Central memory CD8-positive, alpha-beta T cell (primary cell): Measurements from ENCODE around the gene NFAT5.

Source experiments
- ATAC-seq: fragments of 150-1000 bp; cut with Tn5 transposase; replicated peaks from 2 replicates; pipeline ENCODE4 v1.10.0; 2022; ENCODE audit warnings: mild to moderate bottlenecking, moderate FRiP score, moderate number of reproducible peaks; ENCODE audit not compliant: poor library complexity, severe bottlenecking; ENCODE audit errors: extremely low read depth
- DNase-seq, 2 donors: peaks; one replicate each; pipeline ENCODE4 v3.0.0; 2021; ENCODE audit warnings: low spot score in 2 of 2
- H3K27ac Mint-ChIP-seq: one replicate; pipeline ENCODE4 v1.8.0; 2022; ENCODE audit warnings: low read depth, mild to moderate bottlenecking, moderate library complexity, mixed read lengths
- H3K27me3 Mint-ChIP-seq: one replicate; pipeline ENCODE4 v1.8.0; 2022; ENCODE audit warnings: mixed read lengths
- H3K36me3 Mint-ChIP-seq: one replicate; pipeline ENCODE4 v1.8.0; 2022; ENCODE audit warnings: mild to moderate bottlenecking, moderate library complexity, mixed read lengths; ENCODE audit not compliant: insufficient read depth
- H3K4me1 Mint-ChIP-seq: one replicate; pipeline ENCODE4 v1.8.0; 2022; ENCODE audit warnings: mixed read lengths
- H3K4me3 Mint-ChIP-seq: one replicate; pipeline ENCODE4 v1.8.0; 2022; ENCODE audit warnings: mild to moderate bottlenecking, moderate library complexity, mixed read lengths
- H3K9me3 Mint-ChIP-seq: one replicate; pipeline ENCODE4 v1.8.0; 2022; ENCODE audit warnings: mixed read lengths

NFAT5 gene

GRCh38 chr16:69610356-69610755, 44.6 kb downstream of the NFAT5 start:
- ATAC-seq (no peak), DNase-seq (no peak)
- H3K4me1 Mint-ChIP-seq: peaks cover 38% of the 10 kb centered on the region
- peak overlapping the region; percentile 10 for H3K27ac Mint-ChIP-seq
- H3K9me3 Mint-ChIP-seq: no peaks in the 10 kb centered on the region
- H3K36me3 Mint-ChIP-seq: peaks cover 12% of the 10 kb centered on the region
- no peaks in the 10 kb centered on the region for H3K27me3 Mint-ChIP-seq
- H3K4me3 Mint-ChIP-seq: no peak overlapping the region

GRCh38 chr16:69611103-69611640, 45.4 kb downstream of the NFAT5 start:
- Mint-ChIP-seq H3K27me3 (no peaks in the 10 kb centered on the region), H3K36me3 (peaks cover 12% of the 10 kb centered on the region), H3K27ac (no peak overlapping the region), H3K4me1 (peaks cover 43% of the 10 kb centered on the region), H3K9me3 (no peaks in the 10 kb centered on the region), H3K4me3 (no peak overlapping the region)
- DNase-seq: no peak
- no peak for ATAC-seq

DNA sequence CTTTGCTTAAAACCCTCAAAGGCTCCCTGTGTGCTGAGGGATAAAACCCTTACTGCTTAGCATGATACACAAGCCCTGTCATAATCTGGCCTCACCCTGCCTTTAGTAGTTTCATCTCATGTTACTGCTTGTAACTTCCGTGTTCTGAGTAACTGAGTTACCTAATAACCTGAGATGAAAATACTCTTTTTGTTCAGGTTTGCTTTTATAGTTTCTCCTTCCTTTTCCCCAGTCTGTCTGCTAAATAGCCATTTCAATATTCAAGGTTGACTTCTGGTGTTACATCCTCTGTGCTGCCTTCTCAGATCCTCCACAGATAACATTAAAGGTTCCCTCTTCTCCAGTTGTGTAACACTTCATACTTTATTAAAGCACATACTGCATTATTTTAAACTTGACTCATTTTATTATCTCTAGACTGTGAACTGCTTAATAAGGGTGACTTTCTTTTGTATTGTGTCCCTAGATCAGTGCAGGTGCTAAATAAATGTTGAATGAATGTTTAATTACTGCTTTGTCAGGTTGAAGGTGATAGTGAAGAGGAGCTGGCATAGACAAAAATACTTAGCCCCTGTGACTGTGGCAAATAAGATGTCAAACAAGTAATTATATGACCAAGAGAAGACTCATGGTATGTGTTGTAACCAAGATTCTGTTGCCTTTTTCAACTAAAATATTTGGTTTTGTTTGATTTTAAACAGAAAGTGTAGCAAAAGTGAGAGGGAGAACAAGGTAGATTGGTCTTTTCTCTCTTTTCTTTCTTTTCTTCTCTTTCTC, 47.8 kb downstream of the NFAT5 start:
- Mint-ChIP-seq H3K27ac (peak overlapping the region; percentile 5), H3K27me3 (no peaks in the 10 kb centered on the region), H3K9me3 (no peaks in the 10 kb centered on the region), H3K4me3 (no peak overlapping the region), H3K4me1 (peaks cover 35% of the 10 kb centered on the region), H3K36me3 (peaks cover 5% of the 10 kb centered on the region)
- no peak for DNase-seq
- ATAC-seq: no peak

GRCh38 chr16:69615528-69615927, 49.8 kb downstream of the NFAT5 start:
- DNase-seq: no peak
- Mint-ChIP-seq H3K27ac (peak overlapping the region; percentile 7), H3K27me3 (no peaks in the 10 kb centered on the region), H3K4me3 (no peak overlapping the region), H3K9me3 (no peaks in the 10 kb centered on the region), H3K4me1 (peaks cover 37% of the 10 kb centered on the region), H3K36me3 (peaks cover 3% of the 10 kb centered on the region)
- no peak for ATAC-seq

DNA sequence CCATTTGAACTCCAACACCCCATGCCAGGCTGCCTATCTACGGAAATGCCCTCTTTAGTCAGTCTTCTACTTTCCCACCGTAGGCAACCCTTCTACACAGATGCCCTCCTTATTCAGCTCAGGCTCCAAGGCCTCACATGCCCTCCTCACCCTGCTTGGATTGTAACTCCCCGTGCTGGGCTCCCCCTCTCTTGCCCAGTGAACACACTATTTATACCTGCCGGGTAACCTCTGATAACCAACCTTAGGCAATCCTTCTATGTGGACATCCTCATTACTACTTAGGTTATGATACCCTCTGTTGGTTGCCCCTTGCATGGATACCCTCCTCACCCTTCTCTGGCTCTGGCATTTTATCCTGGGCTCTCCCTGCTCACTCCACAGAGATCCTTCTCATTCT, 50.3 kb downstream of the NFAT5 start:
- Mint-ChIP-seq H3K36me3 (peaks cover 2% of the 10 kb centered on the region), H3K9me3 (no peaks in the 10 kb centered on the region), H3K4me1 (peaks cover 35% of the 10 kb centered on the region), H3K27me3 (no peaks in the 10 kb centered on the region), H3K27ac (peak overlapping the region; percentile 7), H3K4me3 (no peak overlapping the region)
- ATAC-seq (no peak), DNase-seq (no peak)

GRCh38 chr16:69618307-69618706, 52.5 kb downstream of the NFAT5 start:
- H3K36me3 Mint-ChIP-seq: peaks cover 2% of the 10 kb centered on the region
- no peak overlapping the region for H3K4me3 Mint-ChIP-seq
- H3K4me1 Mint-ChIP-seq: peaks cover 39% of the 10 kb centered on the region
- DNase-seq: no peak
- no peaks in the 10 kb centered on the region for H3K9me3 Mint-ChIP-seq
- no peaks in the 10 kb centered on the region for H3K27me3 Mint-ChIP-seq
- no peak overlapping the region for H3K27ac Mint-ChIP-seq
- no peak for ATAC-seq

DNA sequence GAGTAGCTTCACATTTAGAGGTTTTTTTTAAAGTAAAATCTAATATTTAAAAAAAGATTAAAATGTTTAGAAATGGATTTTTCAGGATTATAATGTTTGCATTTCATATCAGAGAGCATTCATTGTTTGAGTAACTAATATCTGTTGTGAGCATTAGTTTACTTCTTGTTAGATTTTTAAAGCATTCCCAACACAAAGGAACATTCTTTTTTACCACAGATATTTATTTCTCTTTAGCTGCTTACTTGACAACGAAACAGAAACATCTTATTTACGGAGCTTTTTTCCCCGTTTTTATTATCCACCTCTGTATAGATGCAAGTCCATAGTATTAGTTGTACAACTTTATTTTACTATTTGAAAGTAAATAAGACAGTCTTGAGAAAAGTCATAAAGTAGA, 53.0 kb downstream of the NFAT5 start:
- no peak for ATAC-seq
- no peak for DNase-seq
- Mint-ChIP-seq H3K27me3 (no peaks in the 10 kb centered on the region), H3K36me3 (peaks cover 2% of the 10 kb centered on the region), H3K4me3 (no peak overlapping the region), H3K9me3 (no peaks in the 10 kb centered on the region), H3K27ac (no peak overlapping the region), H3K4me1 (peaks cover 35% of the 10 kb centered on the region)

DNA sequence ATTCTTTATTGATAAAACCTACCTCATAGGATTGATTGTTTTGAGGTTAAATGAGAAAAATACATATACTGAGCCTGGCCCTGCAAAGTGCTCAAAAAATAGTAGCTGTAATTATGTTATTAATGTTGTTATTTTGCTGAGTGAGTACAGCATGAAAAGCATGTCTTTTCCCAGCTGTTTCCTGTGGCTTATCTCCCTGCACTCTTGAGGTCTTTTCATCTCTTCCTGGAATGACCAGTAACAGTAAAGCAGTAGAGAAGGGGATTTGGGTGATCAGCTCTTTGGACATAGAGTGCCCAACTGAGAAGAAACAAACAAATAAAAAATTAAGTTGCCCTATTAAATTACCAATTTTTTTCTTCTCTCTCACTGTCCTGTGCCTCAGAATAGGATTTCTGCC, 53.7 kb downstream of the NFAT5 start:
- no peak for DNase-seq
- no peak overlapping the region for H3K4me3 Mint-ChIP-seq
- H3K27ac Mint-ChIP-seq: no peak overlapping the region
- no peaks in the 10 kb centered on the region for H3K9me3 Mint-ChIP-seq
- ATAC-seq: no peak
- peaks cover 31% of the 10 kb centered on the region for H3K4me1 Mint-ChIP-seq
- peaks cover 9% of the 10 kb centered on the region for H3K36me3 Mint-ChIP-seq
- no peaks in the 10 kb centered on the region for H3K27me3 Mint-ChIP-seq

DNA sequence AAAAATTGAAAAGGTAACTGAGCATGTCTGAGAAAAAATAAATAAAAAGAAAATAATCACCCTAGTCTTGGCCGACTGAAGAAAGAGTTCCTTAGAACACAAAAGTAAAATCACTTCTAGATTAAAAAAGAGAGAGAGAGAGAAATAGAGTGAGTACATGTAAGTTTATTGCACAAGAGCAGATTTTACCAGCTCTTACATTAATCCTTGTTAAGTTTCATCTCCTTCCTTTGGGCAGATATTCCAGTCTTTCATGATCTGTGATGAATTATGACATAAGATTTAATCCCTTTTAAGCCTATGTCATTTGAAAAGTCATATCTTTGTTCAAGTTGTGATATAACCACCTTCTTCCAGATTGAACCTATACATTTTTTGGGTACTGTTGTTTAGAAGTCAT, 54.8 kb downstream of the NFAT5 start:
- H3K9me3 Mint-ChIP-seq: no peaks in the 10 kb centered on the region
- ATAC-seq (no peak), DNase-seq (no peak)
- H3K27ac Mint-ChIP-seq: peak overlapping the region; percentile 16
- peaks cover 8% of the 10 kb centered on the region for H3K36me3 Mint-ChIP-seq
- H3K27me3 Mint-ChIP-seq: no peaks in the 10 kb centered on the region
- H3K4me1 Mint-ChIP-seq: peaks cover 28% of the 10 kb centered on the region
- no peak overlapping the region for H3K4me3 Mint-ChIP-seq

DNA sequence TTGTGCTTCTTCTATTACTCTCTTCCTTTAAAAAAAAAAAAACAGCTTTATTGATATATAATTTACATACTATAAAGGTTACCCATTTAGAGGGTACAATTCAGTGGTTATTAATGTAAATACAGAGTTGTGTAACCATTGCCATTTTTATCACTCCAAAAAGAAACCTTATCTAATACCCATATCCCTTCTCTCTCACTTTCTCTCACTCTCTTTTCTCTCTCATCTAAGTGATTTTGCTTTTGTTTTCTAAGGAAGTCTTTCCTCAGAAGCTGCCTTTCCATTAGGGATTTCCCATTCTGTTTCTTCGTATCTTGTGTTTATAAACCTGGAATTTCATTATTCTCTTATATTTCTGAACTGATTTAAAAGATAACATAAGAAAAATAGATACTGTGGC, 55.5 kb downstream of the NFAT5 start:
- no peaks in the 10 kb centered on the region for H3K9me3 Mint-ChIP-seq
- no peak for ATAC-seq
- DNase-seq: no peak
- peaks cover 22% of the 10 kb centered on the region for H3K4me1 Mint-ChIP-seq
- peaks cover 10% of the 10 kb centered on the region for H3K36me3 Mint-ChIP-seq
- H3K27ac Mint-ChIP-seq: peak overlapping the region; percentile 64
- H3K27me3 Mint-ChIP-seq: no peaks in the 10 kb centered on the region
- no peak overlapping the region for H3K4me3 Mint-ChIP-seq

DNA sequence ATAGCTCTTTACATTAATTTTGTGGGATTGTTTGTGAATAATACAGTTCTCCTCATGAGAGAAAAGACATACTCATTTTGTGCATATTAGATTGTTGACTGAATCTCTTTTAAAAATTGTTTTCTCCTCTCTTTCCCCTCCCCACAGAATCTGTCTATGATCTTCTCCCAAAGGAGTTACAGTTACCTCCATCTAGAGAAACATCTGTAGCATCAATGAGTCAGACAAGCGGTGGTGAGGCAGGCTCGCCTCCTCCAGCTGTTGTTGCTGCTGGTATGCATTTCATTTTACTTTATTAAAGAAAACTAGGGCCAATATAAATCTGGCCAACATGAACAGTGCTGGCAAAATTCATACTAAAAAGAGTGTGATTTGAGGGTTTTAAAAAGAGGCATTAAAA, 60.5 kb downstream of the NFAT5 start:
- Mint-ChIP-seq H3K9me3 (no peaks in the 10 kb centered on the region), H3K36me3 (peaks cover 23% of the 10 kb centered on the region), H3K4me3 (no peak overlapping the region), H3K27me3 (no peaks in the 10 kb centered on the region), H3K4me1 (peaks cover 9% of the 10 kb centered on the region), H3K27ac (no peak overlapping the region)
- DNase-seq: no peak
- ATAC-seq: no peak

- no peak for ATAC-seq
- Mint-ChIP-seq H3K9me3 (no peaks in the 10 kb centered on the region), H3K27ac (no peak overlapping the region), H3K36me3 (peaks cover 31% of the 10 kb centered on the region), H3K4me1 (peaks cover 4% of the 10 kb centered on the region), H3K4me3 (no peak overlapping the region), H3K27me3 (no peaks in the 10 kb centered on the region)
- no peak for DNase-seq
Measured at GRCh38 chr16:69632828-69633227, 67.1 kb downstream of the NFAT5 start.

DNA sequence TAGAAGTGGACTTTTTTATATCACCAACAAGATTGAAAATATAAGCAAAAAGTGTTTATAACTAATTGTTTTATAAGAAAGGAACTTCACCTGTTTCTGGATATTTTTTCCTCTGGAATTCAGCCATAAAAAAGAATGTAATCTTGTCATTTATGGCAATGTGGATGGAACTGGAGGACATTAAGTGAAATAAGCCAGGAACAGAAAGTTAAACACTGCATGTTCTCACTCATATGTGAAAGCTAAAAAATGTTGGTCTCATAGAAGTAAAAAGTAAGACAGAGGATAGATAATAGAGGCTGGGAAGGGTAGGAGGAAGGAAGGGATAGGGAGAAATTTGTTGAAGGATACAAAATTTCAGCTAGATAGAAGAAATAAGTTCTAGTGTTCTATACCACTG, 67.6 kb downstream of the NFAT5 start:
- Mint-ChIP-seq H3K4me1 (peaks cover 4% of the 10 kb centered on the region), H3K27ac (no peak overlapping the region), H3K9me3 (no peaks in the 10 kb centered on the region), H3K4me3 (no peak overlapping the region), H3K27me3 (no peaks in the 10 kb centered on the region), H3K36me3 (peaks cover 31% of the 10 kb centered on the region)
- no peak for DNase-seq
- no peak for ATAC-seq
